VCaP (cell line): Measurements from ENCODE around the gene SUCO.

Source experiments
- H3K27ac ChIP-seq: fragments of 450-650 bp; 2 replicates; pipeline ENCODE4 v1.5.1; 2017
- CTCF ChIP-seq: fragments of 450-650 bp; conservative IDR thresholded peaks from 2 replicates; pipeline ENCODE4 v1.5.1; 2017; ENCODE audit warnings: mild to moderate bottlenecking, moderate library complexity

Gene SUCO

DNA sequence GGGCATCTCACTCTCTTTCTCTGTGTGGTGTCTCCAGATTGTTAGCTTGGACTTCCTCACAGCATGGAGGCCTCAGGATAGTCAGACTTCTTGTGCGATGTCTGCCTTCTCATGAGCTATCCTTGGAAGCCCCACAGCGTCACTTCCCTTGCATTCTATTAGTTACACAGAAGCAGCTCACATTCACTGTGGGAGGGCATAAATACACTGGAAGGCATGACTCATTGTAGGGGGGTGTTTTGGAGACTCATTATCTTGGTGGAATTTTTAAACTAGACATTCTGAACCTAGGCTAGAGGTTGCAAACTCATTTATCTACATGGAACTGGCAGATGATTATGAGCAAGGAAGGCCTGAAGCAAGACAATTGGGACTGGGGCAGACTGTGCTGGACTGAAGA is 104.6 kb downstream of the SUCO start:
- no peak overlapping the region for H3K27ac ChIP-seq
- no peak for TF ChIP-seq CTCF

DNA sequence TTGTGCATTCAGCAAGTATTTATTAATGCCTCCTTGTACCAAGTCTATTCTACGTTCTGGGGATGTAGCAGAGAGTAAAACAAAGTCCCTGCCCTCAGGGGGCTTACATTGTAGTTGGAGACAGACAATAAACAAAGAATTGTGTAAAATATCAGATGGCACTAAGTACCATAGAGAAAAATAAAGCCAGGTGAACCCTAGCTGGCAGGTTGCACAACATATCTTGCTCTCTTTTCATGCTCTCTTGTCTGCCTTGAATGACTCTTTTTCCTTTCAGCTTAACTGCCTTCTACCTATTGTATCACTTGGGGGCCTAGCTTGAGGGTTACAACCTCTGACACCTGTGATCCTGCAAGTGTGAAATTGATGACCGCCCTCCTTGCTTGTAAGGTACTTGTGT is 105.3 kb downstream of the SUCO start:
- no peak overlapping the region for H3K27ac ChIP-seq
- no peak for TF ChIP-seq CTCF

DNA sequence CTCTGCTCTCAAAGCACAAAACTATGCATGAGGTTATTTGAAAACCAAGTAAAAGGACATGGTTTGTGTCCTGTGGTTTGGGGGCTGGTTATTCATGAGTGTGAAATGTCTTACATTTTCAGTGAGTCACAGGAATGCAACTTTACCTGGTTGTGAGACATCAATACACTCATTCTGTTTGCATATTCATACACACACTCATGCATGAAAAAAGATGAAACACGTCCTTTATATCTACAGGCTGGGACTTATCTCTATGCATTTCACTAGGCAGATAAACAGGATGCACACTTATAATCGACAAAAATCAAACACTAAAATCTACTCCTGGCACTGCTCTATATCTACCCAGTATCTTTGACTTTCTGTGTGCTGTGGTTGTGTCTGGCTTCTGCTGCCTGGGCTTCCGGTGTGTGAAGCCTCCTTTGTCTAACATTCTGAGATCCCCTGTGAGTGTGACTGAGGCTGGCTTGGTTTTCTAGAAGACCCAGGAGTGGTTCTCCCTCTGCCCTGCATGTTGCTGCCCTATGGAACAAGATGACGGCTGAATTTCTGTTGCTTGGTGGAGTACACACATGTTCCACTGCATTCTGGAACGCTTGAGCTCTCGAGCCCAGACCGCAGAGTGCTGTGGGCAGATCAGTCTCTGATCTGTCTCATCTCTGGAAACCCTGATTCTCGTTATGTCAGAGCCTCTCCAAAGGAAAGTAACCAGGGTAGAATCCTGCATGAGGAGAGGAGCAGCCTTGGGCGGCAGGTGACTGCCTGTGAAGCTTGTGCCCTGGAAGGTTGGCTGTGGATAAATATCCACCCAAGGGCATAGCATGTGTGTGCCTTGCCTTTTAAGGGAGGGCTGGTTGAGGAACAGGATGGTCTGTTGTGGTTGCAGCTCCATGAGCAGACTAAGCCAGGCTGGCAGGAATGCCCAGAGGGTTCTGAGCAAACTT is 106.2 kb downstream of the SUCO start:
- H3K27ac ChIP-seq, result peak overlapping the region; percentile 50
- TF ChIP-seq CTCF, result no peak

DNA sequence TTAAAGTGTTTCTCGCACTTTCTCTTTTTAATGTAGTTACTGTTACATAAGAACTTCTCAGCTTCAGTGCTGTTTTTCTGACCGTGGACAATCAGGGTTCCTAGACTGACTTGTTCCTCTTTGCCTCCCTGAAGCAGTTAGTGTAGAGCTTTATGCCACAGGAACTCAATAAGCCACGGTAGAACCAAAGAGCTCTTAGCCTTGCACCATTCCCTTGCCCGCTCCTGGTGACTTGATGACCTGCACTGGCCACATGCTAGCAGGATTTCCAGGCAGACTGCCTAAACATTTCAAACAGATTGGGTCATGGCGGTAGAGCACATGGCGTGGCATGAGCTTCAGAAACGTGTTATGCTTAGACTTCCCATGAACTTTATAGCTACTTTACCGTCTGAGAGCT is 107.2 kb downstream of the SUCO start:
- H3K27ac ChIP-seq, result no peak overlapping the region
- TF ChIP-seq CTCF, result no peak

DNA sequence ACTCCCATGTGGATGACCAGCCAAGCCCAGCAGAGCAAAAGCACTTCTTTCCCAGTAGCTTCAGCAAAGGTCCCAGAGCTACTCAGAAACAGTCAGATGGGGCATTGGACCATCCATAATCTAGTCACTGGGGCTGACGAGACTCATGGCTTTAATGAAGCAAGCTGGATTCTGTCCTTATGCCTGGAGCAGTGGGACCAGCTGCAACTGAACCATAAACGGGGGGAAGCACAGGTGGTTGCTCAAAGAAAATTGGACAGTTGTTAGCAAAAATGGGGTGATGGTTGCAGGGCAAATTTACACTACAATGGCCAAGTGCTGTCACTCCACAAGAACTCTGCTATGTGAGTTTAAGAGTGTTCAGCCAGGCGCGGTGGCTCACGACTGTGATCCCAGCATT is 108.5 kb downstream of the SUCO start:
- no peak overlapping the region for H3K27ac ChIP-seq
- TF ChIP-seq CTCF, result no peak

DNA sequence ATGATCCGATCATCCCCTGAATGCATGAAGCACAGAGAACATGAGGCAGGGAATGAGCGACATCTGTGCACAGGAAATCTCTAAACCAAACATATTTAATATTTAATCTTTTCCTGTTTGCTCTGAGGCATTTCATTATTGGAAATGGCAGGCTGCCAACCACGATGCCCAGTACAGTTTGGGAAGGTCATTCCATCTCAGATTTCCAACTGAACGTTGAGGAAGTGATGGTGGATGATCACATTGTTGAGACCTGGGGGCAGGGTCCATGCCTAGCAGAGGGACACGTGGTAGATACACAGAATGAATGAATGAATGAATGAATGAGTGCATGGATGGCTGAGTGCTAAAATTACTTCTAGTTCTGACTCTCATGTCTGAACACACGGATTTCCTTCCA is 110.0 kb downstream of the SUCO start:
- no peak for TF ChIP-seq CTCF
- no peak overlapping the region; the same call in 1 of the 2 replicates for H3K27ac ChIP-seq

DNA sequence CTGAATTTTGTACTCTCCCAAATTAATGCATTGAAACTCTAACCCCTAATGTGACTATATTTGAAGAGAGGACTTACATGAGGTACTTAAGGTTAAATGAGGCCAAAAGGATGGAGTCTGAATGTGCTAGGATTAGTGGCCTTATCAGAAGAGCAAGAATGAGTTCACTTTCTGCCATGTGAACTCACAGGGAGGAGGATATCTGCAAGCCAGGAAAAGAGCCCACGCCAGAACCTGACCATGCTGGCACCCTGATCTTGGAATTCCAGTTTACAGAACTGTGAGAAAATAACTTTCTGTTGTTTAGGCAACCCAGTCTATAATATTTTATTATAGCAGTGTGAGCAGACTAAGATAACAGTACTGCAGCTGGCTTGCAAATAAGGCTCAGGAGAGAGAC is 113.7 kb downstream of the SUCO start:
- no peak for TF ChIP-seq CTCF
- no peak overlapping the region for H3K27ac ChIP-seq
